ENCODE results near the gene LRRC26. TPM values are rescaled to one million over a fixed set of nuclear protein-coding genes. Genes with fewer than 3 reads are reported as not detected.

Gene LRRC26
- polyA plus RNA-seq, 3 donors = not detected

DNA sequence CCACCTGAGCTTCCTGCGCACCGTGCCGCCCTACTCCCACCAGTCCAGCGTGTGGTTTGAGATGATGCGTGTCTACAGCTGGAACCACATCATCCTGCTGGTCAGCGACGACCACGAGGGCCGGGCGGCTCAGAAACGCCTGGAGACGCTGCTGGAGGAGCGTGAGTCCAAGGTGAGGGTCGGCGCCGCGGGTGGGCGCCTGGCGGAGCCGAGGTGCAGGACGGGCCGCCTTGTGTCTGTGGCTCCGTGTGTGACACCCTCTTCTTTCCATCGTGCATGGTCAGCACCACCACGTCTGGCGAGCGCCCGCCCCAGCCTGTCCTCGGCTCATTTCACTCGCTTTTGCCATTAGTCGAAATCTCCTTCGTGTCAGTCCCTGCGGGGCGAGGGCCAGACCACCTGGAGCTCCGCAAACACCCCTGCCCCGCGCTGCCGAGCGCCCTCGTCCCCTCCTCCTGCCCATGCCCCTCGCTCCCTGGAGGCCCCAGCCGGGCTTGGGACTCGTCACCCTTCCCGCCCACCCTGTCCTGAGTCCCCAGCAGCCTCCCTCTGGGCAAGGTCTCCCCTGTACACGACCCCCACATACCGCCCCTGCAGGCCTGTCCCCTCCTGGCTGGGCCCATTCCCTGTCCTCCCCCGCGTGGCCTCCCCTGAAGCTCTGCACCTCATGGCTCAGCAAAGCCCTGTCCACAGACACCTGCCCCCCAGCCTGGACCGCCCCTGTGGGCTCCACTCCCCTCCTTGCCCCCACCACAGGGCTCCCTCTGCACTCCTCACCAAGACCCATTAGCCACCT lies 23.9 kb downstream of the LRRC26 start:
- H2AFZ ChIP-seq (ENCODE audit: insufficient read depth, low read depth, low read length, poor library complexity, severe bottlenecking) = no peak overlapping the region
- no peak overlapping the region for H3K9ac ChIP-seq (ENCODE audit: insufficient read depth, low read length, poor library complexity, severe bottlenecking)
- H3K4me3 ChIP-seq (replicated peaks in 1 of 3; ENCODE audit: low read depth in 2 of 3, low read length in 3 of 3) = no peak overlapping the region
- H3K27ac Mint-ChIP-seq = no peak overlapping the region
- WGBS (ENCODE audit: insufficient coverage) = 63% methylated on average over 44 of the region's 49 CpGs
- no peak overlapping the region for H3K27ac ChIP-seq (ENCODE audit: low read depth in 1 of 2, low read length in 2 of 2)
- H3K36me3 ChIP-seq (replicated peaks in 1 of 2; ENCODE audit: control insufficient read depth in 1 of 2, insufficient read depth in 2 of 2, low read length in 2 of 2) = no peaks in the 10 kb centered on the region
- H3K4me3 Mint-ChIP-seq = no peak overlapping the region
- H3K4me2 ChIP-seq (replicated peaks; ENCODE audit: extremely low read depth, low read length, poor library complexity, severe bottlenecking) = no peak overlapping the region
- peaks cover 0 to 8% of the 10 kb centered on the region in 2 donors for H3K27me3 ChIP-seq (ENCODE audit: control insufficient read depth in 2 of 2, insufficient read depth in 2 of 2, low read length in 2 of 2)
- no peaks in the 10 kb centered on the region for H3K36me3 Mint-ChIP-seq
- no peaks in the 10 kb centered on the region for H3K4me1 ChIP-seq (ENCODE audit: control insufficient read depth in 1 of 2, insufficient read depth in 2 of 2, low read length in 2 of 2)
- no peaks in the 10 kb centered on the region for H3K4me1 Mint-ChIP-seq
- H3K9me3 ChIP-seq (replicated peaks in 1 of 2; ENCODE audit: control insufficient read depth in 1 of 2, insufficient read depth in 1 of 2, low read length in 2 of 2) = peaks cover 0 to 11% of the 10 kb centered on the region in 2 donors
- intact Hi-C loops (cut with micrococcal nuclease) = no loop called here
- no peaks in the 10 kb centered on the region for H3K79me2 ChIP-seq (ENCODE audit: insufficient read depth, low read length)
- no peaks in the 10 kb centered on the region for H4K20me1 ChIP-seq (ENCODE audit: insufficient read depth, low read length)
- peaks cover under 1 to 14% (median 7%) of the 10 kb centered on the region in 7 donors for H3K9me3 Mint-ChIP-seq
- peaks cover 13 to 36% (median 25%) of the 10 kb centered on the region in 3 donors for H3K27me3 Mint-ChIP-seq (ENCODE audit: low read depth in 3 of 3)
- TF ChIP-seq CTCF (IDR thresholded peaks at IDR 0.05) = no peak
- DNase-seq = no peak

GRCh38 chr9:137143459-137143858 lies 26.4 kb downstream of the LRRC26 start:
- Mint-ChIP-seq H3K9me3 (peaks cover 0 to 6% (median 1%) of the 10 kb centered on the region in 7 donors), H3K4me3 (no peak overlapping the region), H3K4me1 (no peaks in the 10 kb centered on the region), H3K27ac (peak overlapping the region in 1 of 7 donors; percentile 50), H3K36me3 (peaks cover 0 to 2% of the 10 kb centered on the region in 2 donors), H3K27me3 (ENCODE audit: low read depth in 3 of 3) (peaks cover 30 to 54% (median 38%) of the 10 kb centered on the region in 3 donors)
- no peak overlapping the region for H2AFZ ChIP-seq (ENCODE audit: insufficient read depth, low read depth, low read length, poor library complexity, severe bottlenecking)
- H3K9ac ChIP-seq (ENCODE audit: insufficient read depth, low read length, poor library complexity, severe bottlenecking) = no peak overlapping the region
- H4K20me1 ChIP-seq (ENCODE audit: insufficient read depth, low read length) = no peaks in the 10 kb centered on the region
- TF ChIP-seq CTCF (IDR thresholded peaks at IDR 0.05) = no peak
- H3K4me1 ChIP-seq (ENCODE audit: control insufficient read depth in 1 of 2, insufficient read depth in 2 of 2, low read length in 2 of 2) = no peaks in the 10 kb centered on the region
- peaks cover 0 to 3% of the 10 kb centered on the region in 2 donors for H3K9me3 ChIP-seq (replicated peaks in 1 of 2; ENCODE audit: control insufficient read depth in 1 of 2, insufficient read depth in 1 of 2, low read length in 2 of 2)
- H3K79me2 ChIP-seq (ENCODE audit: insufficient read depth, low read length) = no peaks in the 10 kb centered on the region
- DNase-seq = no peak
- peaks cover 7 to 28% of the 10 kb centered on the region in 2 donors for H3K27me3 ChIP-seq (ENCODE audit: control insufficient read depth in 2 of 2, insufficient read depth in 2 of 2, low read length in 2 of 2)
- H3K4me3 ChIP-seq (replicated peaks in 1 of 3; ENCODE audit: low read depth in 2 of 3, low read length in 3 of 3) = no peak overlapping the region
- 21% methylated on average over 2 of the region's 4 CpGs for WGBS (ENCODE audit: insufficient coverage)
- intact Hi-C loops (cut with micrococcal nuclease) = no loop called here
- H3K27ac ChIP-seq (ENCODE audit: low read depth in 1 of 2, low read length in 2 of 2) = no peak overlapping the region
- no peak overlapping the region for H3K4me2 ChIP-seq (replicated peaks; ENCODE audit: extremely low read depth, low read length, poor library complexity, severe bottlenecking)
- no peaks in the 10 kb centered on the region for H3K36me3 ChIP-seq (replicated peaks in 1 of 2; ENCODE audit: control insufficient read depth in 1 of 2, insufficient read depth in 2 of 2, low read length in 2 of 2)
